HG02870 (cell line): ENCODE results near the gene ARMC2.
"Not testable (repeated sequence)": the region's sequence is repeated elsewhere in the genome, so short reads cannot be mapped to it uniquely, and the experiment has no call there.

ENCODE experiments used
- ATAC-seq: cut with Tn5 transposase; IDR thresholded peaks from one replicate; pipeline ENCODE4 v1.9.1; 2021; ENCODE audit warnings: mild to moderate bottlenecking, moderate library complexity; ENCODE audit not compliant: unreplicated experiment

The ARMC2 gene

GRCh38 chr6:108869876-108870275 is 21.7 kb downstream of the ARMC2 start:
- ATAC-seq = no peak

GRCh38 chr6:108870357-108870756 is 22.1 kb downstream of the ARMC2 start:
- ATAC-seq = no peak

- no peak for ATAC-seq
Measured at GRCh38 chr6:108872141-108872557, 23.9 kb downstream of the ARMC2 start.

GRCh38 chr6:108872575-108872974 is 24.4 kb downstream of the ARMC2 start:
- ATAC-seq = no peak

- no peak for ATAC-seq
Measured at GRCh38 chr6:108873251-108873650, 25.0 kb downstream of the ARMC2 start.

- ATAC-seq = no peak
Measured at GRCh38 chr6:108873971-108874370, 25.7 kb downstream of the ARMC2 start.

- ATAC-seq = peak; percentile 86
Measured at GRCh38 chr6:108874470-108875160, 26.4 kb downstream of the ARMC2 start.

- peak; percentile 18 for ATAC-seq
Measured at GRCh38 chr6:108875161-108875555, 26.9 kb downstream of the ARMC2 start.

GRCh38 chr6:108877046-108877751 is 29.0 kb downstream of the ARMC2 start:
- no peak for ATAC-seq

- ATAC-seq = no peak
Measured at GRCh38 chr6:108878942-108879341, 30.7 kb downstream of the ARMC2 start.

- peak; percentile 93 for ATAC-seq
Measured at GRCh38 chr6:108883172-108883571, 35.0 kb downstream of the ARMC2 start.

GRCh38 chr6:108884211-108885059 is 36.2 kb downstream of the ARMC2 start:
- no peak for ATAC-seq

GRCh38 chr6:108888052-108888451 is 39.8 kb downstream of the ARMC2 start:
- no peak for ATAC-seq

- no peak for ATAC-seq
Measured at GRCh38 chr6:108888745-108889144, 40.5 kb downstream of the ARMC2 start.

GRCh38 chr6:108890898-108891297 is 42.7 kb downstream of the ARMC2 start:
- ATAC-seq = not testable (repeated sequence)

GRCh38 chr6:108895571-108895970 is 47.3 kb downstream of the ARMC2 start:
- ATAC-seq = no peak

GRCh38 chr6:108896111-108896661 is 48.0 kb downstream of the ARMC2 start:
- no peak for ATAC-seq

- ATAC-seq = no peak
Measured at GRCh38 chr6:108897371-108897770, 49.1 kb downstream of the ARMC2 start.

- ATAC-seq = no peak
Measured at GRCh38 chr6:108902382-108902792, 54.2 kb downstream of the ARMC2 start.

- ATAC-seq = no peak
Measured at GRCh38 chr6:108903796-108904195, 55.6 kb downstream of the ARMC2 start.

- peak; percentile 98 for ATAC-seq
Measured at GRCh38 chr6:108904741-108905140, 56.5 kb downstream of the ARMC2 start.
